HepG2 (cell line): ENCODE measurements around the gene PRSS3. TPM values are rescaled to one million over a fixed set of nuclear protein-coding genes. Genes with fewer than 3 reads are reported as not detected.

Source experiments
- EHMT2 ChIP-seq: fragments of 200-600 bp; sonication (generic); IDR thresholded peaks from 2 replicates; pipeline ENCODE4 v1.7.0; 2017; ENCODE audit warnings: antibody characterized with exemption, low read depth, low read length, borderline replicate concordance
- FOXC1 ChIP-seq: sonication (generic); formaldehyde crosslinking; IDR thresholded peaks from 2 replicates; pipeline ENCODE4 v1.8.0; 2022; ENCODE audit warnings: mild to moderate bottlenecking, missing genetic modification reagents, borderline replicate concordance
- HOXA3 ChIP-seq: sonication (generic); formaldehyde crosslinking; IDR thresholded peaks from 2 replicates; pipeline ENCODE4 v1.5.0; 2020; ENCODE audit warnings: missing genetic modification reagents
- NFKB2 ChIP-seq: sonication (generic); formaldehyde crosslinking; IDR thresholded peaks from 2 replicates; pipeline ENCODE4 v1.4.0; 2020; ENCODE audit warnings: missing genetic modification reagents, borderline replicate concordance
- NRL ChIP-seq: sonication (generic); formaldehyde crosslinking; IDR thresholded peaks from 2 replicates; pipeline ENCODE4 v1.5.0; 2020; ENCODE audit warnings: missing genetic modification reagents, mild to moderate bottlenecking, moderate library complexity, borderline replicate concordance
- PHF8 ChIP-seq: sonication (generic); formaldehyde crosslinking; IDR thresholded peaks from 2 replicates; pipeline ENCODE4 v1.5.0; 2020; ENCODE audit warnings: missing genetic modification reagents
- RBFOX2 ChIP-seq: fragments of 200-400 bp; formaldehyde crosslinking; IDR thresholded peaks from 2 replicates; pipeline ENCODE4 v1.6.1; 2017; ENCODE audit warnings: low read depth, mild to moderate bottlenecking, low read length
- REL ChIP-seq: sonication (generic); formaldehyde crosslinking; conservative IDR thresholded peaks from 2 replicates; pipeline ENCODE4 v1.8.0; 2022; ENCODE audit warnings: mild to moderate bottlenecking, missing genetic modification reagents, moderate library complexity
- SAP130 ChIP-seq: IDR thresholded peaks from 2 replicates; pipeline ENCODE4 v1.6.1; 2016; ENCODE audit warnings: low read depth
- SIN3A ChIP-seq: IDR thresholded peaks from 2 replicates; pipeline ENCODE4 v1.6.1; 2011; ENCODE audit warnings: low read depth, mild to moderate bottlenecking, control low read depth, low read length, borderline replicate concordance
- SP4 ChIP-seq: sonication (generic); formaldehyde crosslinking; IDR thresholded peaks from 2 replicates; pipeline ENCODE4 v1.8.1; 2023; ENCODE audit warnings: mild to moderate bottlenecking, missing genetic modification reagents
- TOPORS ChIP-seq: sonication (generic); formaldehyde crosslinking; IDR thresholded peaks from 2 replicates; pipeline ENCODE4 v1.8.0; 2023; ENCODE audit warnings: mild to moderate bottlenecking, missing genetic modification reagents
- U2AF1 ChIP-seq: fragments of 200-400 bp; formaldehyde crosslinking; optimal IDR thresholded peaks from 2 replicates; pipeline ENCODE3; 2017; ENCODE audit warnings: mild to moderate bottlenecking, low read depth, low read length
- ZFX ChIP-seq: sonication (generic); formaldehyde crosslinking; IDR thresholded peaks from 2 replicates; pipeline ENCODE4 v1.4.0; 2020; ENCODE audit warnings: mild to moderate bottlenecking, low read depth, missing genetic modification reagents, moderate library complexity
- ZNF17 ChIP-seq: sonication (generic); formaldehyde crosslinking; IDR thresholded peaks from 2 replicates; pipeline ENCODE4 v1.5.0; 2020; ENCODE audit warnings: mild to moderate bottlenecking, missing genetic modification reagents
- ZNF205 ChIP-seq: IDR thresholded peaks from 2 replicates; pipeline ENCODE4 v1.6.1; 2018; ENCODE audit warnings: missing biosample characterization, missing genetic modification reagents
- ZNF562 ChIP-seq: sonication (generic); formaldehyde crosslinking; IDR thresholded peaks from 2 replicates; pipeline ENCODE4 v1.8.0; 2022; ENCODE audit warnings: missing genetic modification reagents, borderline replicate concordance
- ZNF782 ChIP-seq: sonication (generic); formaldehyde crosslinking; IDR thresholded peaks from 2 replicates; pipeline ENCODE4 v1.4.0; 2020; ENCODE audit warnings: missing genetic modification reagents, mild to moderate bottlenecking, borderline replicate concordance
- polyA plus RNA-seq, 8 experiments: library from polyadenylated mRNA; depleted of rRNA in 3 of 8; stranded (reverse) in 7 of 8; unstranded in 1 of 8; fragments of >200 nt; fragmentation: Illumina TruSeq in 4 of 8; extraction: Trizol in 4 of 8; gene quantifications; 2 replicates each; pipeline versions ENCODE4 v1.2.1 to v1.2.3, GENCODE V29; 2011 to 2016; ENCODE audit warnings: low read depth in 4 of 8, missing spikeins in 1 of 8, mixed read lengths in 1 of 8; ENCODE audit not compliant: insufficient read depth in 1 of 8
- total RNA-seq, 5 experiments: library from RNA; depleted of rRNA; stranded (reverse); fragments of >200 nt; fragmentation: Illumina TruSeq; extraction: Trizol; gene quantifications; 2 replicates each; pipeline ENCODE4 v1.2.3, GENCODE V29; 2016; ENCODE audit warnings: low read depth in 1 of 5
- TF ChIP-seq, protein P1 (sequence below): sonication (generic); formaldehyde crosslinking; IDR thresholded peaks from 2 replicates; pipeline ENCODE4 v1.4.0; 2020; ENCODE audit warnings: missing genetic modification reagents, borderline replicate concordance
- TF ChIP-seq, protein P2 (sequence below): sonication (generic); formaldehyde crosslinking; IDR thresholded peaks from 2 replicates; pipeline ENCODE4 v1.4.0; 2020; ENCODE audit warnings: missing genetic modification reagents
- TF ChIP-seq, protein P3 (sequence below): sonication (generic); formaldehyde crosslinking; conservative IDR thresholded peaks from 2 replicates; pipeline ENCODE4 v1.4.0; 2020; ENCODE audit warnings: missing genetic modification reagents

PRSS3 gene
- total and polyA plus RNA-seq, 2 of the 13 experiments (the other 11 are each of a cell fraction or from before 2014, with no cell fraction given): not detected

DNA sequence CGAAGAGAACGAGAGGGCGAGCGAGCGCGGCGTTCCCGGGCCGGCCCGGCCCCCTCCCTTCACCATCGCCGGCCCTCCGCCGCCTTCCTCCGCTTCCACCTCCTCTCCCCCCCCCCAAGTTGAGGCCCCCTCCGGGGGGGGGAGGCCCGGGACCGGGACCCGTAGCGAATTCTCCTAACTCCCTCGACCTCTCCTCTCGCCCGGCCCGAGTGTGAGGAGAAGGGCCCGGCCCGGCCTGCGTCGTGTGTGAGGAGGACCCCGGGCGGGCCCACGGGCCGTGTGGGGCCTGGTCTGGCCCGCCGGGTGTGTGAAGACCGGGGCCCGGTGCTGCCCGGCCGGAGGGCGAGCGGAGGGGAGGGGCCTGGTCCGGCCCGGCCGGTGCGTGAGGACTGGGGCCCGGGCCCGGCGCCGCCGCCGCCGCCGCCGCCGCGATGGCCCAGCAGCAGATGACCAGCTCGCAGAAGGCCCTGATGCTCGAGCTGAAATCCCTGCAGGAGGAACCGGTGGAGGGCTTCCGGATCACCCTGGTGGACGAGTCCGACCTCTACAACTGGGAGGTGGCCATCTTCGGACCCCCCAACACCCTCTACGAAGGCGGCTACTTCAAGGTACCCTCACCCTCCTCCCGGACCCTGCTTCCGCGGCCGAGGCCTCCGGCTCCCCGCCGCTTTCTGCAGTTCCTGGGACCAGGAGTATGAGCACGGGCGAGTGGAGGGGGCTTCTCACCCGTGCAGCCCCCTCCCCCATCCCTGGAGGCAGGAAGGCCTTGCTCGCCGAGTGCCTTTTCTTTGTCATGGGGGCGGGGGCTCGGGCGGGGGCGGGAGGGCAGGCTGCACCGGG, 22.2 kb downstream of the PRSS3 start (continued):
- TF ChIP-seq U2AF1: no peak
- no peak for TF ChIP-seq EHMT2
- TF ChIP-seq ZFX (CRISPR knock-in tag): peak; percentile 64
- TF ChIP-seq TOPORS (CRISPR knock-in tag): no peak
- peak; percentile 67; the same call in 1 of the 2 replicates for TF ChIP-seq NRL (CRISPR knock-in tag)
- TF ChIP-seq SAP130 (CRISPR knock-in tag): peak; percentile 54
- TF ChIP-seq ZNF205 (CRISPR knock-in tag): no peak
- peak; percentile 34; the same call in 1 of the 2 replicates for TF ChIP-seq RBFOX2
- TF ChIP-seq, protein P1, sequence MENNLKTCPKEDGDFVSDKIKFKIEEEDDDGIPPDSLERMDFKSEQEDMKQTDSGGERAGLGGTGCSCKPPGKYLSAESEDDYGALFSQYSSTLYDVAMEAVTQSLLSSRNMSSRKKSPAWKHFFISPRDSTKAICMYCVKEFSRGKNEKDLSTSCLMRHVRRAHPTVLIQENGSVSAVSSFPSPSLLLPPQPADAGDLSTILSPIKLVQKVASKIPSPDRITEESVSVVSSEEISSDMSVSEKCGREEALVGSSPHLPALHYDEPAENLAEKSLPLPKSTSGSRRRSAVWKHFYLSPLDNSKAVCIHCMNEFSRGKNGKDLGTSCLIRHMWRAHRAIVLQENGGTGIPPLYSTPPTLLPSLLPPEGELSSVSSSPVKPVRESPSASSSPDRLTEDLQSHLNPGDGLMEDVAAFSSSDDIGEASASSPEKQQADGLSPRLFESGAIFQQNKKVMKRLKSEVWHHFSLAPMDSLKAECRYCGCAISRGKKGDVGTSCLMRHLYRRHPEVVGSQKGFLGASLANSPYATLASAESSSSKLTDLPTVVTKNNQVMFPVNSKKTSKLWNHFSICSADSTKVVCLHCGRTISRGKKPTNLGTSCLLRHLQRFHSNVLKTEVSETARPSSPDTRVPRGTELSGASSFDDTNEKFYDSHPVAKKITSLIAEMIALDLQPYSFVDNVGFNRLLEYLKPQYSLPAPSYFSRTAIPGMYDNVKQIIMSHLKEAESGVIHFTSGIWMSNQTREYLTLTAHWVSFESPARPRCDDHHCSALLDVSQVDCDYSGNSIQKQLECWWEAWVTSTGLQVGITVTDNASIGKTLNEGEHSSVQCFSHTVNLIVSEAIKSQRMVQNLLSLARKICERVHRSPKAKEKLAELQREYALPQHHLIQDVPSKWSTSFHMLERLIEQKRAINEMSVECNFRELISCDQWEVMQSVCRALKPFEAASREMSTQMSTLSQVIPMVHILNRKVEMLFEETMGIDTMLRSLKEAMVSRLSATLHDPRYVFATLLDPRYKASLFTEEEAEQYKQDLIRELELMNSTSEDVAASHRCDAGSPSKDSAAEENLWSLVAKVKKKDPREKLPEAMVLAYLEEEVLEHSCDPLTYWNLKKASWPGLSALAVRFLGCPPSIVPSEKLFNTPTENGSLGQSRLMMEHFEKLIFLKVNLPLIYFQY: 0 out of 2 replicates have a peak, but pooled peaks have one; percentile 27
- peak; percentile 16; the same call in 1 of the 2 replicates for TF ChIP-seq SIN3A
- no peak for TF ChIP-seq ZNF562 (CRISPR knock-in tag)
- TF ChIP-seq NFKB2 (CRISPR knock-in tag): peak; percentile 53; the same call in 1 of the 2 replicates
- TF ChIP-seq ZNF17: no peak
- TF ChIP-seq, protein P2, sequence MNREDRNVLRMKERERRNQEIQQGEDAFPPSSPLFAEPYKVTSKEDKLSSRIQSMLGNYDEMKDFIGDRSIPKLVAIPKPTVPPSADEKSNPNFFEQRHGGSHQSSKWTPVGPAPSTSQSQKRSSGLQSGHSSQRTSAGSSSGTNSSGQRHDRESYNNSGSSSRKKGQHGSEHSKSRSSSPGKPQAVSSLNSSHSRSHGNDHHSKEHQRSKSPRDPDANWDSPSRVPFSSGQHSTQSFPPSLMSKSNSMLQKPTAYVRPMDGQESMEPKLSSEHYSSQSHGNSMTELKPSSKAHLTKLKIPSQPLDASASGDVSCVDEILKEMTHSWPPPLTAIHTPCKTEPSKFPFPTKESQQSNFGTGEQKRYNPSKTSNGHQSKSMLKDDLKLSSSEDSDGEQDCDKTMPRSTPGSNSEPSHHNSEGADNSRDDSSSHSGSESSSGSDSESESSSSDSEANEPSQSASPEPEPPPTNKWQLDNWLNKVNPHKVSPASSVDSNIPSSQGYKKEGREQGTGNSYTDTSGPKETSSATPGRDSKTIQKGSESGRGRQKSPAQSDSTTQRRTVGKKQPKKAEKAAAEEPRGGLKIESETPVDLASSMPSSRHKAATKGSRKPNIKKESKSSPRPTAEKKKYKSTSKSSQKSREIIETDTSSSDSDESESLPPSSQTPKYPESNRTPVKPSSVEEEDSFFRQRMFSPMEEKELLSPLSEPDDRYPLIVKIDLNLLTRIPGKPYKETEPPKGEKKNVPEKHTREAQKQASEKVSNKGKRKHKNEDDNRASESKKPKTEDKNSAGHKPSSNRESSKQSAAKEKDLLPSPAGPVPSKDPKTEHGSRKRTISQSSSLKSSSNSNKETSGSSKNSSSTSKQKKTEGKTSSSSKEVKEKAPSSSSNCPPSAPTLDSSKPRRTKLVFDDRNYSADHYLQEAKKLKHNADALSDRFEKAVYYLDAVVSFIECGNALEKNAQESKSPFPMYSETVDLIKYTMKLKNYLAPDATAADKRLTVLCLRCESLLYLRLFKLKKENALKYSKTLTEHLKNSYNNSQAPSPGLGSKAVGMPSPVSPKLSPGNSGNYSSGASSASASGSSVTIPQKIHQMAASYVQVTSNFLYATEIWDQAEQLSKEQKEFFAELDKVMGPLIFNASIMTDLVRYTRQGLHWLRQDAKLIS (CRISPR knock-in tag): 0 out of 2 replicates have a peak, but pooled peaks have one; percentile 44
- TF ChIP-seq, protein P3, sequence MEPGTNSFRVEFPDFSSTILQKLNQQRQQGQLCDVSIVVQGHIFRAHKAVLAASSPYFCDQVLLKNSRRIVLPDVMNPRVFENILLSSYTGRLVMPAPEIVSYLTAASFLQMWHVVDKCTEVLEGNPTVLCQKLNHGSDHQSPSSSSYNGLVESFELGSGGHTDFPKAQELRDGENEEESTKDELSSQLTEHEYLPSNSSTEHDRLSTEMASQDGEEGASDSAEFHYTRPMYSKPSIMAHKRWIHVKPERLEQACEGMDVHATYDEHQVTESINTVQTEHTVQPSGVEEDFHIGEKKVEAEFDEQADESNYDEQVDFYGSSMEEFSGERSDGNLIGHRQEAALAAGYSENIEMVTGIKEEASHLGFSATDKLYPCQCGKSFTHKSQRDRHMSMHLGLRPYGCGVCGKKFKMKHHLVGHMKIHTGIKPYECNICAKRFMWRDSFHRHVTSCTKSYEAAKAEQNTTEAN: no peak
- 0 out of 2 replicates have a peak, but pooled peaks have one; percentile 56 for TF ChIP-seq REL (CRISPR knock-in tag)
- TF ChIP-seq PHF8 (CRISPR knock-in tag): peak; percentile 59
- no peak for TF ChIP-seq ZNF782 (CRISPR knock-in tag)
- no peak for TF ChIP-seq FOXC1 (CRISPR knock-in tag)
- no peak for TF ChIP-seq SP4 (CRISPR knock-in tag)
- 0 out of 2 replicates have a peak, but pooled peaks have one; percentile 14 for TF ChIP-seq HOXA3
